ENCODE results near the gene DDX6. TPM values are rescaled to one million over a fixed set of nuclear protein-coding genes. Genes with fewer than 3 reads are reported as not detected.
A peak's percentile ranks its signal among the peaks of the same experiment; 100 is the strongest.

The DDX6 gene
- total and polyA plus RNA-seq, 9 of the 15 experiments (the other 6 are each of a cell fraction or from before 2014, with no cell fraction given), result 10.0 to 102 (median 58.2) TPM

DNA sequence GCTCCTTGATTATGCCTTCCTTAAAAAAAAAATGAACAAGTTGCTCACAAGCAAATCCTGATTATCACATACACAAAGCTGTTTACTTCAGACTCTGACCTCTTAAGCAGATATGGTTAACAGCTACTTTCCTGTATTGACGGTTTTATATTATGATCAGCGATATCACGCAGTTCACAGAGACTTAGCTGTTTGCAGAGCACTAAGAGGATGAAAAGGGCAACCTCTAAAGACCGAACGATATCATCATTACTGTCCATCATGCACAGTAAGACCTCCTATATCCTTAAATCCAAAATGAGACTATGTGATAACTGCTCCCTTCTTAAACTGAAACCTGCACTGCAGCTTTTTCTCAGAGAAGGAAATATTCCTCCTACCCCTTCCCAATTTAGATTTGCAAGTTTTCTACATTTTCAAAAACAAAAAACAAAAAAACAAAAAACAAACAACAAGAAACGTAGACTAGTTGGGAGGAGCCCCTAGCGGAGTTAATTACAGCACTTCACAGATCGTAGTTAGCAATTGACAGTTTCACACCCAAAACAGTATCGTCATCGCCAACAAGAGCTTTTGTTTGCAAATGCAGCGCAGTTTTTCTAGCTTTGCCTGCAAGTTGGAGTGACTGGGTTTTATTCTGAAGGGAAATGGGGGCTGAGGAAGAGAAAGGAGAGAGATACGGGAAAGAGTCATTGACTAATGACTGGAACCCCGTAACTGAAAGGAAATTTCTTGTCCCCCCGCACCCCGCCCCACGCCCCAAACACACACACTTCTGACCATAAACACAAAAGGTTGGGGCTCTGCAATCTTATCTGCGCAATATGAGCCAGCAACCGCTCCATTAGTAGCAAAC is 1.2 kb downstream of the DDX6 start (continued):
- TF ChIP-seq NFIC (IDR thresholded peaks at IDR 0.05) (no peak), BRD9 (IDR thresholded peaks at IDR 0.05; ENCODE audit: low read depth, partially characterized antibody) (peak; percentile 54), CSDE1 (IDR thresholded peaks at IDR 0.05) (no peak), IFI16 (CRISPR knock-in tag; IDR thresholded peaks at IDR 0.05) (no peak), TFAM (CRISPR knock-in tag; conservative IDR thresholded peaks at IDR 0.05) (no peak), ZNF347 (CRISPR knock-in tag; IDR thresholded peaks at IDR 0.05; ENCODE audit: low read depth) (no peak), PTRF (tag; IDR thresholded peaks at IDR 0.05) (no peak), ZNF316 (IDR thresholded peaks at IDR 0.05) (peak; percentile 39; the same call in 1 of the 2 replicates), TEAD4 (IDR thresholded peaks at IDR 0.05; ENCODE audit: low read length) (no peak), TEAD4 (CRISPR knock-in tag; IDR thresholded peaks at IDR 0.05; ENCODE audit: borderline replicate concordance) (no peak), TAF9B (IDR thresholded peaks at IDR 0.05; ENCODE audit: partially characterized antibody) (no peak), SOX6 (IDR thresholded peaks at IDR 0.05) (peak; percentile 9; the same call in 1 of the 2 replicates), KDM5B (IDR thresholded peaks at IDR 0.05; ENCODE audit: insufficient replicate concordance, low read depth, low read length) (peak; percentile 17), ZNF184 (CRISPR knock-in tag; IDR thresholded peaks at IDR 0.05) (no peak), NCOA1 (IDR thresholded peaks at IDR 0.05; ENCODE audit: low read depth) (no peak; the same call in 1 of the 2 replicates), NCOA4 (IDR thresholded peaks at IDR 0.05; ENCODE audit: partially characterized antibody) (no peak)
- TF ChIP-seq, protein P1, sequence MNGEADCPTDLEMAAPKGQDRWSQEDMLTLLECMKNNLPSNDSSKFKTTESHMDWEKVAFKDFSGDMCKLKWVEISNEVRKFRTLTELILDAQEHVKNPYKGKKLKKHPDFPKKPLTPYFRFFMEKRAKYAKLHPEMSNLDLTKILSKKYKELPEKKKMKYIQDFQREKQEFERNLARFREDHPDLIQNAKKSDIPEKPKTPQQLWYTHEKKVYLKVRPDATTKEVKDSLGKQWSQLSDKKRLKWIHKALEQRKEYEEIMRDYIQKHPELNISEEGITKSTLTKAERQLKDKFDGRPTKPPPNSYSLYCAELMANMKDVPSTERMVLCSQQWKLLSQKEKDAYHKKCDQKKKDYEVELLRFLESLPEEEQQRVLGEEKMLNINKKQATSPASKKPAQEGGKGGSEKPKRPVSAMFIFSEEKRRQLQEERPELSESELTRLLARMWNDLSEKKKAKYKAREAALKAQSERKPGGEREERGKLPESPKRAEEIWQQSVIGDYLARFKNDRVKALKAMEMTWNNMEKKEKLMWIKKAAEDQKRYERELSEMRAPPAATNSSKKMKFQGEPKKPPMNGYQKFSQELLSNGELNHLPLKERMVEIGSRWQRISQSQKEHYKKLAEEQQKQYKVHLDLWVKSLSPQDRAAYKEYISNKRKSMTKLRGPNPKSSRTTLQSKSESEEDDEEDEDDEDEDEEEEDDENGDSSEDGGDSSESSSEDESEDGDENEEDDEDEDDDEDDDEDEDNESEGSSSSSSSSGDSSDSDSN (IDR thresholded peaks at IDR 0.05; ENCODE audit: borderline replicate concordance in 1 of 2, low read depth in 2 of 2, low read length in 2 of 2), result 0 out of 4 replicates have a peak, but pooled peaks of 1 of the 2 experiments have one; percentile 23
- TF ChIP-seq, protein P2, sequence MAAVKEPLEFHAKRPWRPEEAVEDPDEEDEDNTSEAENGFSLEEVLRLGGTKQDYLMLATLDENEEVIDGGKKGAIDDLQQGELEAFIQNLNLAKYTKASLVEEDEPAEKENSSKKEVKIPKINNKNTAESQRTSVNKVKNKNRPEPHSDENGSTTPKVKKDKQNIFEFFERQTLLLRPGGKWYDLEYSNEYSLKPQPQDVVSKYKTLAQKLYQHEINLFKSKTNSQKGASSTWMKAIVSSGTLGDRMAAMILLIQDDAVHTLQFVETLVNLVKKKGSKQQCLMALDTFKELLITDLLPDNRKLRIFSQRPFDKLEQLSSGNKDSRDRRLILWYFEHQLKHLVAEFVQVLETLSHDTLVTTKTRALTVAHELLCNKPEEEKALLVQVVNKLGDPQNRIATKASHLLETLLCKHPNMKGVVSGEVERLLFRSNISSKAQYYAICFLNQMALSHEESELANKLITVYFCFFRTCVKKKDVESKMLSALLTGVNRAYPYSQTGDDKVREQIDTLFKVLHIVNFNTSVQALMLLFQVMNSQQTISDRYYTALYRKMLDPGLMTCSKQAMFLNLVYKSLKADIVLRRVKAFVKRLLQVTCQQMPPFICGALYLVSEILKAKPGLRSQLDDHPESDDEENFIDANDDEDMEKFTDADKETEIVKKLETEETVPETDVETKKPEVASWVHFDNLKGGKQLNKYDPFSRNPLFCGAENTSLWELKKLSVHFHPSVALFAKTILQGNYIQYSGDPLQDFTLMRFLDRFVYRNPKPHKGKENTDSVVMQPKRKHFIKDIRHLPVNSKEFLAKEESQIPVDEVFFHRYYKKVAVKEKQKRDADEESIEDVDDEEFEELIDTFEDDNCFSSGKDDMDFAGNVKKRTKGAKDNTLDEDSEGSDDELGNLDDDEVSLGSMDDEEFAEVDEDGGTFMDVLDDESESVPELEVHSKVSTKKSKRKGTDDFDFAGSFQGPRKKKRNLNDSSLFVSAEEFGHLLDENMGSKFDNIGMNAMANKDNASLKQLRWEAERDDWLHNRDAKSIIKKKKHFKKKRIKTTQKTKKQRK (IDR thresholded peaks at IDR 0.05; ENCODE audit: borderline replicate concordance, low read depth, low read length), result no peak
- TF ChIP-seq, protein P3, sequence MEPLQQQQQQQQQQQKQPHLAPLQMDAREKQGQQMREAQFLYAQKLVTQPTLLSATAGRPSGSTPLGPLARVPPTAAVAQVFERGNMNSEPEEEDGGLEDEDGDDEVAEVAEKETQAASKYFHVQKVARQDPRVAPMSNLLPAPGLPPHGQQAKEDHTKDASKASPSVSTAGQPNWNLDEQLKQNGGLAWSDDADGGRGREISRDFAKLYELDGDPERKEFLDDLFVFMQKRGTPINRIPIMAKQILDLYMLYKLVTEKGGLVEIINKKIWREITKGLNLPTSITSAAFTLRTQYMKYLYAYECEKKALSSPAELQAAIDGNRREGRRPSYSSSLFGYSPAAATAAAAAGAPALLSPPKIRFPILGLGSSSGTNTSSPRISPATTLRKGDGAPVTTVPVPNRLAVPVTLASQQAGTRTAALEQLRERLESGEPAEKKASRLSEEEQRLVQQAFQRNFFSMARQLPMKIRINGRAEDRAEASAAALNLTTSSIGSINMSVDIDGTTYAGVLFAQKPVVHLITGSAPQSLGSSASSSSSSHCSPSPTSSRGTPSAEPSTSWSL (CRISPR knock-in tag; IDR thresholded peaks at IDR 0.05; ENCODE audit: borderline replicate concordance), result no peak

Data from K562 (cell line).